Measurements from ENCODE around the gene KDM2A.

DNA sequence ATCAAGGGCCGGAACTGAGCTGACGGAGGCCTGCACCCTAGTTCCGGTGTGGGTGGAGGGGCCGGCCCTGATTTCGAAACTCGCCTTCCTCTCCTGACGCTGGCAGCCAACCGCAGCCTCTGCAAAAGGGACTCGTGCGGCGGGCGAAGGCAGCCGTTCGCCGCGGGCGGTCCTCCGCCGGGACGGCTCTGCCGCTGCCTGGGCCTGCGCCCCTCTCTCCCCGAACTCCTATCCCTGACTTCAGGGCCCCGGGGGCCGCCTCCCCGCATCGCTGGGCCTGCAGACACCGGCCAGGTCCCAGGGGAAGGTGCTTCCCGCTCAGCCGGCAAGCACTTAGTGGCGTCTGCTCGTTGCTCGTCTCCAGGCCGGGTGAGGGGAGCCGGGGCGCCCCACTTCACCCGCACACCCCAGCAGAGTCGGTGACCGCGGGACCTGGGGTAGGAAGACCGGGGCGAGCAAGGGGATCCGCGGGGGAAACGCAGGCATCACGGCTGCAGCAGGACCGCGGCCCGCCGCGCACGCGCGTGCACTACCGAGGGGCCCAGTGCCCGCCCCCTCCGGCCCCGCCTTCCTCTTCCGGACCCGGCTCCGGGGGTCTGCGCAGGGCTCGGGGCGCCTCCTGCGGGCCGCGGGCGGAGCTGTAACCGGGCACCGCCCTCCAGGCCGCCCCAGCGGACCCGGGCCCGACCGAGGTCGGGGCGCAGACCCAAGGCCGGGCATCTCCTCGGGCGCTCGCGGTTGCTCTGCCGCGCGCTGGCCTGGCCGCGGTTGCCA, 169.6 kb downstream of the KDM2A start:
- TF ChIP-seq CTCF (IDR thresholded peaks at IDR 0.05) (peak in 1 of 4 experiments; percentile 33), POLR2AphosphoS5 (IDR thresholded peaks at IDR 0.05) (peak; percentile 46 to 92 (median 83)), POLR2A (IDR thresholded peaks at IDR 0.05) (peak; percentile 38 to 58)
